GM21723 (cell line): Measurements from ENCODE around the gene SLC35F3.

Experiments
- ATAC-seq: cut with Tn5 transposase; IDR thresholded peaks from one replicate; pipeline ENCODE4 v1.9.1; 2021; ENCODE audit warnings: mild to moderate bottlenecking, moderate library complexity; ENCODE audit not compliant: unreplicated experiment

Gene SLC35F3

DNA sequence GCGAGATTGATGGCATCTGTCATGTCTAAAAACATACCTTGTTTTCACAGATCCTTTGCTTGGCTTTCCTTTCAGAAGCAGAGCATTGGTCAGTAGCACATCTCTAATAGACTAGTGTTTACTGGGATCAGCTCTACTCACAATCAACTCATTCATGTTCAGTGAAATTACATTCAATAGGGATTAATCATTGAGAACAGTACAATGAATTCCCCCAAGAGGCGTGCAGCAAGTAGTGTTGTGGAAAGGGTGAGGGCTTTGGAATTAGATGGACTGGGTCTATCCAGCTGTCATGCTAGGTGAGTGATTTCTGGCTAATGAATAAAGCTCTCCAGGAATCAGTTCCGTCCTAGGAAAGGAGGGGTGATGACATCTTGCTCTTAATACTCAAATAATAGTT lies 313.6 kb downstream of the SLC35F3 start:
- no peak for ATAC-seq

DNA sequence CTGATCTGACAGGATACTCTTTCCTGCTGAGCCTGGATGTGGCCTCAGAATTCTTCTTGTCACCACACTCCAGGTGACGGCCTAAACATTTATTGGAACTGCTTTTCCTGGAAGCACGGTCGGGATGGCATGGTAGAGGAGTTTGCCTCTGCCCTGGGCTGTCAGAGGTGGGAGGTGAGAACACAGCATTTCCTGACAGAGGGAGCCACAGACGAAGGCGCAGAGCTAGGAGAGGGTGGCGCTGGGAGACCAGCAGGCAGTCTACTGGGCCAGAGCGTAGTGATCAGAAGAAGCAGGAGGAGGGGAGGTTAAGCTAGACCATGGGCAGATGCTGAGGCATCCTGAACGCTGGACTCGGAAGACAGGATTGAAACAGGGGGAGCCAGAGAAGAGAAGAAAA lies 315.2 kb downstream of the SLC35F3 start:
- ATAC-seq = no peak

DNA sequence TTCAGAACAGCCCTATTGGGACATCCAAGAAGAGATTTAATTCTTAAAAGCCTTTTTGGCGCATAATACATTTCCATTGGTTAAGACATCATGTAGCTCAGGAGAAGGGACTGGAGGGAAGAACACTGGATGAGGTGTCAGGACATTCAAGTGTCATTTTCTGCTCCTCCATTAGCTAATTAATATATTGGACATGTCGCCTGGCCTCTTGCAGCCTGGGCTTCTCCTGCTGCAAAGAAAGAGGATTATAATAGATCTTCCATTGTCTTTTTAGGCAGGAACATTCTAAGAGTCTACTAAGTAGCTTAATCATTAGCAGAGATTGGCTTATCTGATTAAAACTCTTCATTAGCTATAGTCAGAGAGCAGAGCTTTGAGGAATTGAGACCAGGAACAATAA lies 317.1 kb downstream of the SLC35F3 start:
- ATAC-seq = no peak

DNA sequence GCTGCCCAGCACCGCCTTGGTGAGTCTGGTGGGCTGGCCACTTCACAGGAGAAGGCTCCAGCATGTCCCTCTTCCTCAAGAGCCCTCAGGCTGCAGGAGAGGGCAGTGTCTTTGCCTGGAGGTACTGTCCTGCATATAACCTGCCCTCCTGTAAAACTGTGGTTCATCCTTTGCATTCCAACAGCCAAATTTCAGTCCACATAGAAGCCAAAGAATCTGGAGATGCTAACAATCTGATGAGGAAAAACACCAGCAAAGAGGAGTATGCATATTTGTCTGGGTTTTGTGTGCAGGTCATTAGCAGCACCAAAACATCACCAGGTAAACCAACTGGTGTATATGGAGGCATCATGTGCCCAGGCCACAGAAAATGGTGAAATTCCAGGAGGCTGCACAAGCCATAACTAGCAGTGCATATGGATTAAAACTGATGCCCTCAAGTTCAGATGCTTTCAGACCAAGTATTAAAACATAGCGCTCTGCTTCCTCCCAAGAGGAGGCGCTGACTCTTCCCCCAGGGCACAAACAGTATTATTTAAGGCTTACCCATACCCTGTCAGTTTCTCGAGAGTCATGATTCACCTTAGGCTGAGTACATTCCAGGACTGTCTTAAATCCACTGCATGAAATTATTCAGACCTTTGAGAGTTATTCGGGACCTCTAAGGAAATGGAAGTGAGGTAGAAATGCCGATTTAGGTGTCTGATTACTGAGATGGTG lies 318.2 kb downstream of the SLC35F3 start:
- no peak for ATAC-seq

DNA sequence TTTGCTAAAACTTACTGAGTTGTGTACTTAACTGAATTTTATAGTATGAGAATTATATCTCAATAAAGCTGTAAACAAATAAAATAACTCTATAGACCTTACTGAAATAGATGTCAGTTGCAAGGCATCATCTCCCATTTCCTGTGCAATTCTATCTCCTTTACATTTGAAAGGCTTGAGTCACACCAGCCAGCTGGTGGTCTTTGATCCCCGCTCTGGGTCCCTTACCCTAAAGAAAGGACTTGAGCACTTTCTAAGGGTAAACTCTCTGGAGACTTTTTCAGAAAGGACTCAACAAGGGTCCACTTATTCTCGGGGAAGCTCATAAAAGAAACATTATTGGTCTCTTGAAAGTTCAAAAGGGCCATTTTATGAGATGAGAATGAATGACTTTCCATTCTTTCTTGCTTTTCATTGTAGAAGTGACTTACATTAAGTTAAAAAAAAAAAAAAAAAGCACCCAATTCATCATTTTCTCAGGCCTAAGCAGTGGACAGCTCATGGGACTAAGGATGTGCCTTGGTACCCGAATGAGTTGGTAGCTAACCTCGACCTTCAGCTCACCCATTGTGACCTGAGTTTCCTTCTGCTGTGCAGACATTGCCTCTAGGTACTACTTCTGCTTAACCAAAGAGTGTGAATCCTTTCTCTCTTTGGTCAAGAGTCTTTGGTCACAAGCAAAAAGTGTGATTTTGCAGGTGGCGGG lies 321.8 kb downstream of the SLC35F3 start:
- ATAC-seq = no peak

DNA sequence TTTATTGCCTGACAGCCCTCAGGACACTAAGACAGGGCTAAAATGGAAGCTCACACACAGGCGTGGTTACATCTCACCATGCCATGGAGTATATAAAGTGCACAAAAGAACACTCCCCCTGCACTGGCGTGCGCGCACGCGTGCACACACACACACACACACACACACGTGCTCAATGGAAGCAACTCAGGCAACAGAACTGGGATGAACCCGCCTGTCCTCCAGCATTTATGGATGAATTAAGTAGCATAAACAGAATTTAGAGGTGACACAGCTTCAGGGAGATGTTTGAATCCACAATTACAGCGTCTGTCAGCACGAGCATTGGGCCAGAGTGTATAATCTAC lies 322.3 kb downstream of the SLC35F3 start:
- no peak for ATAC-seq

DNA sequence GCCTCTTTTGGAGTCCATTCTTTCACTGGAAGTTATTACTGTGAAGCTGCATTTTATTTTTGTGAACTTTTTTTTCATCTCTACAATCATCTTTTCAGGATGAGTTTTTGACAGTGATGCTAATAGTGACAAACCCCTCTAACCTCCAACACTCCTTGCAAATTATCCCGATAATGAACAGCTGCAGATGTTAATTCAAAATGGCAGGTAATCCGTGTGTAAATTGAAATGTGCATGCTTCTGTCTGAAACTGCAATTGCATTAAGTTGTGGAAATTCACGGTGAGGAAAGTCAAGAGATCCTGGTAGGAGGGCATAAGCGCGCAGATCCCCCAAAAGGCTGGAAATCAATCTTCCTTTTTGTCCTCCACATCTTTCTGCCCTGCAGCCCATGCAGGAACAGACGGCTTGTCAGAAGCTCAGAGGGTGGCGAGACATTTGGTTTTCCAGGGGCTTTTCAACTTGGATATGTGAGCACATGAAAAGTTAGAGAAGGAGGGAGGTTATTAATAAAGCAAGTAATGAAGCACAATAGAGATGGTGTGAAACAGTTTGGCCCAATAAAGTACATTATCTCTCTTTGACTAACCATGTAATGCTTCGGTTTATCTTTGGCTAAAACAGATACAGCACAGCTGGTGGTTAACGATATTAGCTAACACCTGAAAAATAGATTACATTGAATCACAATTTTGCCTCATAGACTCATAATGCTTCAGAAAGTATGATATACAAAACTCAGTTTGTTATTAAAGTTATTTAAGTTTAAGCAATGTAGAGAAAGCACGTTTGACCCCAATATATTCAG lies 325.3 kb downstream of the SLC35F3 start:
- ATAC-seq = no peak

DNA sequence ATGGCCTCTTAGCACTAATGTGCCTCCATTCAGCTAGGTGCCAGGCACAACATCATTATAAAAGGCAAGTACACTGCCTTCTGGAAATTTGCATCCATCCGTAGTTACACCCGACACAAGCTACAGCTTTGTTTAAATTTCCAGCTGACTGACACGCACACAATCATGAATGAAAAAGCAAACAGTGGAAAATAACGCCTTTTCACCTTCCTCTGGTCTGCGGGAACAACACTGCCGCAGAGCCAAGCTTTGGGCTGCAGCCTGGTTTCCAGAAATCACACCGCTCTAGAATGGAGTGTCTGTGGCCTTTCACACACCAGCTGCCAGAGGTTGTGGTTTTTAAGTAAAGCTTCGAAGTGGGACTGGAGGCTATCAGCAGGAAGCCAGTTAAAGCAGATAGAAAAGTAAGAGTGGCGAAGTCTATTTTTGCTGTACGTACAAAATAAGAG lies 326.0 kb downstream of the SLC35F3 start:
- ATAC-seq = peak; percentile 73

DNA sequence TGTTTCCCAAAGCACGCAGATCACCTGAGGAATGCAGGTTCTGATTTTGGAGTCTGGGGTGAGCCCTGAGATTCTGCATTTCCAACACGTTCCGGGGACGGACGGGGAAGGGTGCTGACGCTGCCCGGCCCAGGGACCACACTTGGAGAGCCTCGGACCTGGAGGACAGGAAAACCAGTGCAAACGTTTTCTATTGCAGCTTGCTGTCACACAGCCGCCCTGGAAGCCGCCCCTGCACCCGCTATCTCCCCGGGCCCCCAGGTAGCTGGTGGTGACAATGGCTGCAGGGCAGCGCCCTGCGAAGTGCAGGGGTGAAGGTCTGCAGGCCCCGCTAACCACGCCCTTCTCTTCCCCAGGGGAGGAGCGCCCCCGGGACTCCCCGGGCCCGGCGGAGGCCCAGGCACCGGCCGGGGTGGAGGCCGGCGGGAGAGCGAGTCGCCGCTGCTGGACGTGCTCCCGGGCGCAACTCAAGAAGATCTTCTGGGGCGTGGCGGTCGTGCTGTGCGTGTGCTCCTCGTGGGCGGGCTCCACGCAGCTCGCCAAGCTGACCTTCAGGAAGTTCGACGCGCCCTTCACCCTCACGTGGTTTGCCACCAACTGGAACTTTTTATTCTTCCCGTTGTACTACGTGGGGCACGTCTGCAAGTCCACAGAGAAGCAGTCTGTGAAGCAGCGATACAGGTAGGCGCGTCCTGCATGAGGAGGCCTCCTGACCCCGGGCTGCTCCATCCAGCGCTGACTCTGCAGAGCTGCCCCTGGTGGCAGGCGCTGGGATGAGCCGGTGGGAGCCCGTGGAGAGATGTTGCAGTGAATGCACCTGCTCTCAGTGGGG lies 326.8 kb downstream of the SLC35F3 start:
- ATAC-seq = no peak

DNA sequence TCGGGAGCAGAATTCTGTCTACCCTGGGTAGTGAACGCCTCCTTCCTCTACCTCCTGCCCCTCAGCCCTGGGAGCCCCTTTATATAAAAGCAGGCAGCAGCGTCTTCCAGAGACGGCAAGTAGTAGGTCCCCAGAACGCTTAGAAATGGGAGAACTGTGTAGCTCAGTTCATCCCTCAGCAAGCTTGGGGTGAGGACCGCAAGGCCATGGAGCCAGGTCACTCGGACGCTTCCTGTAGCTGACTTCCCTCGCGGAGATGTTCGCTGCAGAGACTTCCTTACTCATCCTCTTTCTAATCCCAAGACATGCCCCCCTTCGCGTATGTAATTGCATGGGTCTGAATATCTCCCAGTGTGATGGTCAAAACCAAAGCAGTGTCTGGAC lies 327.4 kb downstream of the SLC35F3 start:
- no peak for ATAC-seq

DNA sequence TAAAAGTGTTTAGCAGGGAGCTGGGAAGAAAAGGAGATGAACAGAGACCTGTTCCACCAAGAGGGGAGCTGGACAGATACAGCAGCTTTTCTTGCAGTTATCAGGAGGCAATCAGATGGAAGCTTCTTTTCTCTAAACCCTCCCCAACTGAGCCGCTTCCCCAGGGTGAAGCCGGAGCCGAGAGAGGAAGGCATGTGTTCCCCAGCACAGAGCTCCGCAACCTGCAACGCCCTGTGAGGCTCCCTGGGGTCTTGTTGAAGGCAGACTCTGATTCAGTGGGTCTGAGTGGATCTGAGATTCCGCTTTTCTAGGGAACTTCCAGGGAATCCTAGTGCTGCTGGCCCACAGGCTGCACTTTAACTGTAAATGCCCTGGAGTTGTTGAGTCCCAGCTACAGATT lies 329.7 kb downstream of the SLC35F3 start:
- ATAC-seq = no peak

DNA sequence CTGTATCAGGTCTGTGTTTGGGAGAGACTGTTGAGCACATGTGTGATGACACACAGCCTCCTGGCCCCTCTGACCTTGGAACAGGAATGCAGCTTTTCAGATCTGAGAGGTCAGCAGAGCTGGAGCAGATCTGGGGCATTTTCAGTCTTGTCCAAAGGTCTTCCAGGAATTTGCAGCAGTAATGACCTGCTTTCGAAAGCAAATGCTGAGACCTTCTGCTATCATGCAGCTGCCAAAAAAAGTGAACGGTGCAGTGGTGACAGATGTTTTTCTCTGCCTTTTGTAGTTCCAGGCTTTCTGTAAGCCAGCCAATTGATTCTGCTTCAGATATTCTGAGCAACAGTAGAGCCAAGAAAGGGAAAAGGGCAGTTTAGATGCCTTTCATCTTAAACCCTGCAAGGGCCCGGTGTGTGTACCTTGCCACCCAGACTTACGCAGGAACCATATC lies 331.0 kb downstream of the SLC35F3 start:
- no peak for ATAC-seq

DNA sequence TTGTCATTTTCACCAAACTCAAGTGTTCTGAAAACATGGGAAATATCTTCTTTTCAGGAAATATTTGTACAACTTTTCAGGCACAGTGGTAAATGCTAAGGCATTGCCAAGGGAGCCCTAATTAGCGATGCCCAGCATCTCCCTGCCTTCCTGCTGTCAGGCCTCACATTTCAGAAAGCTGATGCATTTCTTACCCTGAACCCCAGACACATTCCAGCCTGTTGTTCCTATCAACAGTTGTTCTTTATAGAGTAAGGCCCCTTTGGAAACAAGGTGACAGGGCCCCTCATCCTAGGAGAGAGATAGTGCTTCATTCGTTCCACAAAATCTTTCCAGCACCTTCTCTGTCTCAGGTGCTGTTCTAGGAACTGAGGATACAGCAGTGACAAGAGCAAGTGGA lies 332.9 kb downstream of the SLC35F3 start:
- ATAC-seq = no peak

DNA sequence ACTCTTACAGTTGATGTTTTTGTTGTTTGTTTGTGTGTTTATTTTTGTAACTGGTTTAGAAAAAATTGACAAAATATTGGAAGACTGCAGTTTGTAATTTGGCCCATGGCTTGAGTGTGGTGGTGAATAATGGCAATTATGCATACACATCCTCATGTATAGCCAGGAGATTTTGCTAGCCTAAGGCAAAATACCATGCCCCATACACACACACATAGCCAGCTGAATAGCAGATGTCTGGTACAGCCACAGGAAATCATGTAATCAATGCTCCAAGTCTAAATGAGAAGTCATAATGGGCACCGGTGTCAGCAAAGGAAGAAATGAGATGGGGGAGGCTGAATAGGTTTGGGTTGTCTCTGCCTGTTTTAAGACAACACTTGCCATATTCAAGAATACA lies 333.6 kb downstream of the SLC35F3 start:
- ATAC-seq = no peak

DNA sequence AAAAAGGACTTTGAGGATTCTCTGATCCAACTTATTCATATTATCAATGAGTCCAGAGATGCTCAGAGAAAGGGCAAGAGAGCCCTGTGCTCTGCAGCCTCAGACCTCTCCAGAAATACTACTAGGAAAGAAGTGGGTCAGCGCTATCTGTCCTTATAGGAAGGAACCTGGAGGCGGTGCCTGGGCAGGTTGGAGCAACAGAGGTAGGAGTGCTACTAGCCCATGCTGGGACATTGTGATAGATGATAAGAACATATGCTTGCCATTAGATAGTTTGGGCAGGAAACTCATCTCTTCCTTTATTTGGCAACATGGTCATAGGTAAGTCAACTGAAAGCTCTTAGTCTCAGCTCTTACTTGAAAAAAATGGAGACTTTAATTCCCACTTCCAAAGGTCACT lies 335.0 kb downstream of the SLC35F3 start:
- ATAC-seq = no peak

DNA sequence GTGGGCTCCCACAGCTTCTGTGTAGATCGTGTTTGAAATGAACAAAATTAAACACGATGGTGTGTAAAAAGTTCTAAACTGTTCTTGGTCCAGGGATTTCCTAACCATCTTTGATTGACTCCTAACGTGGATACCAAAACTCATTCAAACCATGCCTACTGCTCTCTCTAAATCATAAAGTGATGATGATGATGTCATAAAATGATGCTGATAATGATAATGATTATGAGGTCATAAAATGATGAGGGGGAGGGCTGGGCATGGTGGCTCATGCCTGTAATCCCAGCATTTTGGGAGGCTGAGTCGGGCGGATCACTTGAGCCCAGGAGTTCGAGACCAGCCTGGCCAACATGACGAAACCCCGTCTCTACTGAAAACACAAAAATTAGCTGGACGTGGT lies 335.5 kb downstream of the SLC35F3 start:
- no peak for ATAC-seq

DNA sequence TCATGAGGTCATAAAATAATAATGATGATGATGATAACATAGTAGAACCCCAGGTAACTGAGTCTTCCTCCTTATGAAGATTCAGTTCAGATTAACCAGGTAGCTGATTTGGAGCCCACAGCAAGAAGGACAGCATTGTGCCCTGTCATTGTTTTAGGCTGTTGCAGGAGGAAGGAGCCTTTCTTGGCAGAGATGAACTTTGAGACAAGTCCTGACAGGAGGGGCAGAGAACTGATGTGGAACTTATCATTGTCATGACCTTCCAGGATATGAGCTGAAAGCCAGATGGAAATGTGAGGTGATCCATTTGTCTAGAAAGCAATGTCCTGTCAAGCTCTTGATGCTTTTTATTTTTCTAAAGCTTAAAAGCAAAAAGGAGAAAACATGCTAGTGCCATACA lies 336.2 kb downstream of the SLC35F3 start:
- no peak for ATAC-seq

DNA sequence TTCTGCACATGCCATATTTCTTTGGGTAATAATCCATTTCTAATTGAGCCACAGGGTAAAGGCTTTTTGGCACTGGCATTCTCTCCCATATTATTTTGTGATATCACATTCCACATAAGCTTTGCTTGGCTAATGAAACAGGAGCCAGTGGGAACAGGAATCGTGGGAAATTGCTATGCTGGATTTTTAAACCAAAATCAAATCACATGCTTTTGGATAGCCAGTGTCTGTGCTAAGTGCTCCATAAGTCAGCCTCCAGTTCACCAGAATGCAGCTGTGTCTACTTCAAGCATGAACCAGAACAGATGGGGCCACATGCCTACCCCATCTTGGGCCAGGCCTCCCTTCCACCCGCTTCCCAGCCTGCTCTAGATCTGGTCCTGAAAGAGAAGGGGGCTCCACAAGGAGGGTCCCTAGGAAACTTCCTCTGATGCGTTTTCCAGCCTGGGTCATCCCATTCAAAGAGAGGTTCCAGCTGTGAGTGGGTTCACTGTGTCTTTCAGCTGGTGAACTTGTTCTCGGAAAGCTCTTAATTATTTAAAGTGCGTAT lies 337.5 kb downstream of the SLC35F3 start:
- no peak for ATAC-seq

DNA sequence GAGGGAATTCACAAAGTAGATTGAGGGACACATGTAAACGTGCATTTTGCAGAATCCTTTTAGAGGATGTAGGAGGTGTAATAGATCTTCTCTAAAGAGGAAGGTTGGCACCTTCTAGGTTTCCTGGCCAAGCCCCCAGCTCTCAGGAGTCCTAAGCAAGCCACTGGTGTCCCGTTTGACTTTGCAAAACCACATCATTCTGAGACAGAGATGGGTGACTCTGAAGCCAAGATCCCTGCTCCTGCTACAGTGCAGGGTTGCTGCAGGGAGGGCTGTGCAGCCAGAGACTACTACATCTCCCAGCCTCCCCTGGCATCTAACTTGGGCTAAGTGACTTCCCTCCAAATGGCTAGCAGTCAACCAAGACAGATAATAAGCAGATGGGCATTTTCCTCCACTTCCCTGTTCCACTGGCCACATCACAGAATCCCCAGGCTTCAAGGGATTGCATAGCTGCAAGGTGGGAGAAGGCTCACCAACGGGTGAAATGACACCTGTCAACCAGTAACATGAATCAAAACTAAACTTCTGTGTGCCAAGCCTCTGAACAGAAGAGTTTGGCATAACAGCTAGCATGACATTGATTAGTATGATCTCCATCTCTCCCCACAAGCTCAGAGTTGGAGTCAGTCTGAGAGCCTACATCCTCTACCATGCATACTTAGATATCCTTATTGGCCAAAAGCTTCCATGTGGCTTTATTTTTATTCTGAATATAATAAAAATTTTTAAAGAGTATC lies 339.2 kb downstream of the SLC35F3 start:
- ATAC-seq = no peak

DNA sequence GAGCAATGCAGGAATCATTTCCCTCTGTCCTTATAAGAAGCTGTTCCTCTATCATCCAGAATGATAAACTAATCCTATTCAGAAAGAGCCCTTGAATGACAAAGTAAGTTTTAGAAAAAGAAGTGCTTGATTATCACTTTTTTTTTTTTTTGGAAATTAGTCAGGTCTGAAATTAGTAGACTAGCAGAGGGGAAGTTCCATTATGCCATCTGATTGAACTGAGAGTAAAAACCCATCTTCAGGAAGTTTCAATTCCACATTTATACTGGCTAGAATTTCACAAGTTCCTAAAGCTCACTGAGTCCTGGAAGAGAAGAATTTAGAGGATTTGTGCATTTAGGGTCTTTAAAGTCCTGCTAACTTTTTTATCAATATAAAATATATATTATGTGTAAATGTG lies 340.0 kb downstream of the SLC35F3 start:
- no peak for ATAC-seq
